ENCODE measurements around the gene ERG. TPM values are rescaled to one million over a fixed set of nuclear protein-coding genes. Genes with fewer than 3 reads are reported as not detected.

The ERG gene
- total RNA-seq, 1 experiment from 2014 or later: 0.11 TPM

DNA sequence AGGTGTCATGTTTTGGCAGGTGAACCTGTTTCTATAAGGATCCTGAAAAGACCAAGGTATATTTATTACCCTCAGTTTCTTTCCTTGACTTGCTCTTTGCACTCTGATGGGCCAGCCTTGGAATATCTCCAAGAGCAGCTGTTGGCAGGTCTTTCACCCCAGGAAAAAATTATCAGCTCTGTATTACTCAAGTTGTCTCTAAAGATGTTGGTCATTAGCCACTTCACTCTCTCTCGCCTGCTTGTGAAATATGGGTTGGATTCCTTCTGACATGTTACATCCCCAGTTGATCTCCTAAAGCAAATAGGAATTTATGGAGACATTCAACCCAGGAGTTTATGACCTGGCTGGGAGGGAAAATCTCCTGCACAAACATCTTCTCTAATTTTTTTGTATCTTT, 155.5 kb downstream of the ERG start:
- Histone ChIP-seq H3T11ph (ENCODE audit: low read length) (no peak overlapping the region), H3K27ac (ENCODE audit: insufficient read length, low read depth, low read length) (no peak overlapping the region), H4K8ac (replicated peaks; ENCODE audit: insufficient read length, low read depth, low read length) (no peak overlapping the region), H2BK12ac (ENCODE audit: insufficient read length, low read depth, low read length) (no peak overlapping the region), H3K23me2 (ENCODE audit: insufficient read length, low read depth, low read length, poor library complexity, severe bottlenecking) (no peaks in the 10 kb centered on the region), H4K20me1 (ENCODE audit: control insufficient read depth, insufficient read depth, insufficient read length) (no peaks in the 10 kb centered on the region), H2BK20ac (ENCODE audit: low read depth, low read length, poor library complexity, severe bottlenecking) (no peak overlapping the region), H3K9ac (ENCODE audit: extremely low read depth, insufficient read length, low read length) (no peak overlapping the region), H3K56ac (ENCODE audit: insufficient read length, low read depth, low read length) (no peak overlapping the region), H4K91ac (ENCODE audit: insufficient read length, low read depth, low read length) (no peak overlapping the region), H3K9me3 (ENCODE audit: control insufficient read depth, low read depth, low read length) (no peaks in the 10 kb centered on the region), H2BK120ac (ENCODE audit: low read depth, low read length, poor library complexity, severe bottlenecking) (no peak overlapping the region), H2AK5ac (ENCODE audit: insufficient read length, low read length) (no peak overlapping the region), H3K4ac (ENCODE audit: low read depth, low read length) (no peak overlapping the region), H2AFZ (ENCODE audit: low read length) (no peak overlapping the region), H3K79me1 (ENCODE audit: insufficient read depth, low read depth, low read length, poor library complexity, severe bottlenecking) (no peaks in the 10 kb centered on the region), H3K27me3 (ENCODE audit: insufficient read depth, low read length) (no peaks in the 10 kb centered on the region), H3K23ac (ENCODE audit: insufficient read length, low read depth, low read length) (no peak overlapping the region), H3K4me1 (ENCODE audit: insufficient read depth, low read length) (no peaks in the 10 kb centered on the region), H3K4me2 (ENCODE audit: insufficient read depth, insufficient read length, low read length) (no peak overlapping the region), H4K5ac (ENCODE audit: insufficient read length, low read depth, low read length) (no peak overlapping the region), H3K14ac (ENCODE audit: insufficient read depth, low read length) (no peak overlapping the region), H3K18ac (ENCODE audit: insufficient read length, low read depth, low read length) (no peak overlapping the region), H3K79me2 (ENCODE audit: insufficient read depth, low read length) (no peaks in the 10 kb centered on the region), H2BK5ac (ENCODE audit: insufficient read length, low read length) (no peak overlapping the region), H2BK15ac (ENCODE audit: low read depth, low read length) (no peak overlapping the region)
- no peaks in the 10 kb centered on the region for H3K4me1 Mint-ChIP-seq
- TF ChIP-seq, protein P1, sequence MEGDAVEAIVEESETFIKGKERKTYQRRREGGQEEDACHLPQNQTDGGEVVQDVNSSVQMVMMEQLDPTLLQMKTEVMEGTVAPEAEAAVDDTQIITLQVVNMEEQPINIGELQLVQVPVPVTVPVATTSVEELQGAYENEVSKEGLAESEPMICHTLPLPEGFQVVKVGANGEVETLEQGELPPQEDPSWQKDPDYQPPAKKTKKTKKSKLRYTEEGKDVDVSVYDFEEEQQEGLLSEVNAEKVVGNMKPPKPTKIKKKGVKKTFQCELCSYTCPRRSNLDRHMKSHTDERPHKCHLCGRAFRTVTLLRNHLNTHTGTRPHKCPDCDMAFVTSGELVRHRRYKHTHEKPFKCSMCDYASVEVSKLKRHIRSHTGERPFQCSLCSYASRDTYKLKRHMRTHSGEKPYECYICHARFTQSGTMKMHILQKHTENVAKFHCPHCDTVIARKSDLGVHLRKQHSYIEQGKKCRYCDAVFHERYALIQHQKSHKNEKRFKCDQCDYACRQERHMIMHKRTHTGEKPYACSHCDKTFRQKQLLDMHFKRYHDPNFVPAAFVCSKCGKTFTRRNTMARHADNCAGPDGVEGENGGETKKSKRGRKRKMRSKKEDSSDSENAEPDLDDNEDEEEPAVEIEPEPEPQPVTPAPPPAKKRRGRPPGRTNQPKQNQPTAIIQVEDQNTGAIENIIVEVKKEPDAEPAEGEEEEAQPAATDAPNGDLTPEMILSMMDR (conservative IDR thresholded peaks at IDR 0.05): no peak
- no peak for DNase-seq
- H3K4me3 Mint-ChIP-seq: no peak overlapping the region
- H3K27ac Mint-ChIP-seq: no peak overlapping the region
- no peaks in the 10 kb centered on the region for H3K9me3 Mint-ChIP-seq
- no CpG with 5 or more reads among the region's 1 CpG for WGBS (ENCODE audit: extremely low coverage, insufficient read length, low lambda C conversion rate)
- peaks cover 3% of the 10 kb centered on the region; the same call in 1 of the 2 replicates for H3K27me3 Mint-ChIP-seq (ENCODE audit: low read depth)
- H3K36me3 Mint-ChIP-seq (ENCODE audit: insufficient read depth in 1 of 3, low read depth in 3 of 3): no peaks in the 10 kb centered on the region

Data from H9 (cell line).